ENCODE results near the gene KIAA0513. TPM values are rescaled to one million over a fixed set of nuclear protein-coding genes. Genes with fewer than 3 reads are reported as not detected.

The KIAA0513 gene
- 1 to 10 TPM; 4.6 to 9.3 (median 5.6) TPM for polyA plus RNA-seq (ENCODE audit: insufficient read depth in 1 of 5, insufficient read length in 5 of 5, low replicate concordance in 1 of 5)
- long read RNA-seq, donor 1, full-length matches to known transcripts, result 1 of 12 reads
- long read RNA-seq, donor 1, partial matches to known transcripts, result 0 of 12 reads
- long read RNA-seq, donor 1, other reads (novel, unspliced or antisense), result 11 of 12 reads
- long read RNA-seq, donor 2, result 0 reads
- long read RNA-seq, donor 3, result 0 reads
- long read RNA-seq, donor 4, result 0 reads
- long read RNA-seq, donor 5, partial matches to known transcripts, result 7 of 8 reads
- long read RNA-seq, donor 5, other reads (novel, unspliced or antisense), result 0 of 8 reads
- long read RNA-seq, donor 6, full-length matches to known transcripts, result 2 of 2 reads
- long read RNA-seq, donor 6, partial matches to known transcripts, result 0 of 2 reads
- long read RNA-seq, donor 6, other reads (novel, unspliced or antisense), result 0 of 2 reads
- long read RNA-seq, donor 7, result 0 reads
- long read RNA-seq, donor 8, result 0 reads

GRCh38 chr16:85027349-85027957 is at the start of gene KIAA0513:
Gene KIAA0513, plus strand, starts transcription at chr16:85027795. Its CDS starts 39,277 bp downstream, at chr16:85067072.
- peak; percentile 96 for DNase-seq

- DNase-seq, result no peak
Measured at GRCh38 chr16:84979516-84979915, 48.1 kb upstream of the KIAA0513 start.

- no peak for DNase-seq
Measured at GRCh38 chr16:84982434-84982833, 45.2 kb upstream of the KIAA0513 start.

- DNase-seq, result no peak
Measured at GRCh38 chr16:84985079-84986065, 42.2 kb upstream of the KIAA0513 start.

- no peak for DNase-seq
Measured at GRCh38 chr16:84986102-84986501, 41.5 kb upstream of the KIAA0513 start.

GRCh38 chr16:84986879-84987278 is 40.7 kb upstream of the KIAA0513 start:
- no peak for DNase-seq

GRCh38 chr16:84988328-84989080 is 39.1 kb upstream of the KIAA0513 start:
- no peak for DNase-seq

GRCh38 chr16:84989749-84990620 is 37.6 kb upstream of the KIAA0513 start:
- DNase-seq, result no peak

GRCh38 chr16:84990782-84991181 is 36.8 kb upstream of the KIAA0513 start:
- no peak for DNase-seq

- no peak for DNase-seq
Measured at GRCh38 chr16:84992717-84993075, 34.9 kb upstream of the KIAA0513 start.

- DNase-seq, result no peak
Measured at GRCh38 chr16:84993926-84994325, 33.7 kb upstream of the KIAA0513 start.

GRCh38 chr16:84995663-84996062 is 31.9 kb upstream of the KIAA0513 start:
- DNase-seq, result no peak

GRCh38 chr16:84996365-84996764 is 31.2 kb upstream of the KIAA0513 start:
- DNase-seq, result no peak

- no peak for DNase-seq
Measured at GRCh38 chr16:84999200-84999599, 28.4 kb upstream of the KIAA0513 start.

GRCh38 chr16:84999857-85000480 is 27.6 kb upstream of the KIAA0513 start:
- no peak for DNase-seq

- no peak for DNase-seq
Measured at GRCh38 chr16:85002099-85002541, 25.5 kb upstream of the KIAA0513 start.

- DNase-seq, result no peak
Measured at GRCh38 chr16:85002608-85003007, 25.0 kb upstream of the KIAA0513 start.

GRCh38 chr16:85003076-85003475 is 24.5 kb upstream of the KIAA0513 start:
- no peak for DNase-seq
